GM12878 (cell line): Measurements from ENCODE around the gene TH. TPM values are rescaled to one million over a fixed set of nuclear protein-coding genes. Genes with fewer than 3 reads are reported as not detected.

Source experiments
- ATAC-seq: fragments of 200-7000 bp; cut with Tn5 transposase; 3 replicates; pipeline ENCODE4 v1.9.1; 2020; ENCODE audit warnings: mild to moderate bottlenecking, moderate library complexity
- BruUV-seq: library from RNA; stranded (reverse); fragments of 400-500 nt; replicated peaks from 2 replicates; lab custom pipeline; 2021; lab: Mats Ljungman, UMichigan
- CTCF ChIA-PET: fragments of 300-600 bp; sonication (Branson Sonifier 250); formaldehyde crosslinking; extraction: SDS; loops from one replicate; lab custom pipeline; 2021; ENCODE audit warnings: inconsistent platforms; lab: Yijun Ruan, JAX
- POLR2A ChIA-PET: fragments of 350-600 bp; formaldehyde crosslinking; extraction: SDS; loops from one replicate; lab custom pipeline; 2021; ENCODE audit warnings: inconsistent platforms; lab: Charles Lee
- RAD21 ChIA-PET: fragments of 300-600 bp; sonication (Branson Sonifier 250); formaldehyde crosslinking; loops from one replicate; lab custom pipeline; 2023; ENCODE audit warnings: antibody characterized with exemption; ENCODE audit not compliant: unreplicated experiment; lab: Charles Lee
- SMC1A ChIA-PET: fragments of 300-600 bp; sonication (Branson Sonifier 250); formaldehyde crosslinking; loops from one replicate; lab custom pipeline; 2023; ENCODE audit not compliant: unreplicated experiment, uncharacterized antibody; lab: Charles Lee
- DNase-seq: peaks from one replicate; pipeline ENCODE4 v3.0.0-alpha.2; 2011; ENCODE audit warnings: low read depth, low spot score
- FAIRE-seq: peaks from 3 replicates; lab custom pipeline; 2011; peaks lifted over from hg19 to GRCh38; lab: Jason Lieb, UNC
- H2AFZ ChIP-seq: 2 replicates; pipeline ENCODE4 v1.6.0; 2011; ENCODE audit warnings: low read depth, low read length, control low read depth; ENCODE audit not compliant: control insufficient read depth
- H3K27ac ChIP-seq: 2 replicates; pipeline ENCODE4 v1.5.1; 2011; ENCODE audit warnings: control low read depth; ENCODE audit not compliant: control insufficient read depth, insufficient read depth
- H3K27me3 ChIP-seq, 2 experiments: replicated peaks in 1 of 2; 2 replicates each; pipeline versions ENCODE4 v1.6.0 to v1.6.1; 2011; ENCODE audit warnings: low read length in 1 of 2; ENCODE audit not compliant: control insufficient read depth in 2 of 2, insufficient read depth in 2 of 2
- H3K36me3 ChIP-seq, 2 experiments: 2 replicates each; pipeline ENCODE4 v1.5.1; 2011; ENCODE audit warnings: low read length in 1 of 2; ENCODE audit not compliant: control insufficient read depth in 2 of 2, insufficient read depth in 2 of 2
- H3K4me1 ChIP-seq: 2 replicates; pipeline ENCODE4 v1.6.1; 2011; ENCODE audit warnings: mild to moderate bottlenecking, low read length, moderate library complexity, mixed read lengths; ENCODE audit not compliant: control insufficient read depth, insufficient read depth
- H3K4me2 ChIP-seq: 2 replicates; pipeline ENCODE4 v1.6.0; 2011; ENCODE audit warnings: control low read depth; ENCODE audit not compliant: control insufficient read depth, insufficient read depth
- H3K4me3 ChIP-seq: fragments of 200-600 bp; sonication (generic); 2 replicates; pipeline ENCODE4 v1.5.1; 2016
- H3K79me2 ChIP-seq: 2 replicates; pipeline ENCODE4 v1.6.0; 2011; ENCODE audit warnings: low read length; ENCODE audit not compliant: control insufficient read depth, insufficient read depth
- H3K9ac ChIP-seq: 2 replicates; pipeline ENCODE4 v1.8.0; 2011; ENCODE audit warnings: low read length, control low read depth, mixed read lengths; ENCODE audit not compliant: control insufficient read depth, insufficient read depth
- H3K9me3 ChIP-seq: replicated peaks from 3 replicates; pipeline ENCODE4 v1.5.1; 2011; ENCODE audit warnings: mild to moderate bottlenecking, low read length; ENCODE audit not compliant: control insufficient read depth, insufficient read depth
- H4K20me1 ChIP-seq: 2 replicates; pipeline ENCODE4 v1.6.0; 2011; ENCODE audit not compliant: control insufficient read depth, insufficient read depth
- GABPA ChIP-seq: IDR thresholded peaks from 2 replicates; pipeline ENCODE4 v1.6.1; 2014; ENCODE audit warnings: antibody characterized with exemption, low read depth, mild to moderate bottlenecking, inconsistent platforms
- IRF3 ChIP-seq: fragments of 450-650 bp; IDR thresholded peaks from 2 replicates; pipeline ENCODE4 v1.6.1; 2014; ENCODE audit warnings: mild to moderate bottlenecking
- SKIL ChIP-seq: fragments of 450-650 bp; IDR thresholded peaks from 2 replicates; pipeline ENCODE4 v1.6.1; 2017; ENCODE audit warnings: mild to moderate bottlenecking, low read depth, inconsistent platforms; ENCODE audit not compliant: poor library complexity, severe bottlenecking
- SREBF1 ChIP-seq: IDR thresholded peaks from 2 replicates; pipeline ENCODE4 v1.6.1; 2012; ENCODE audit warnings: mild to moderate bottlenecking, low read length
- WGBS: methylation state at CpG from one replicate; pipeline ENCODE4 v1.1.6; 2016; ENCODE audit warnings: low lambda C conversion rate; ENCODE audit not compliant: insufficient replicate concordance, insufficient coverage; ENCODE audit errors: missing lambda C conversion rate; 5-methylcytosine and 5-hydroxymethylcytosine counted together
- in situ Hi-C: fragments of 300-500 bp; cut with MboI; formaldehyde crosslinking; loops from 9 replicates; pipeline ENCODE4 v1.14.3; 2018; ENCODE audit warnings: mixed read lengths
- intact Hi-C: fragments of 100-400 bp; cut with micrococcal nuclease; formaldehyde crosslinking; loops from one replicate; pipeline ENCODE4 v1.14.2; 2022; ENCODE audit not compliant: unreplicated experiment
- polyA plus RNA-seq, 11 experiments: library from polyadenylated mRNA; depleted of rRNA in 4 of 11; unstranded in 6 of 11; stranded (reverse) in 5 of 11; fragments of >200 nt; fragmentation: Nextera tagmentation in 4 of 11; fragmentation: Illumina TruSeq in 1 of 11; extraction: Ambion mirVana in 4 of 11; extraction: Trizol in 1 of 11; gene quantifications; 1 replicate in 1 of 11; 2 replicates in 10 of 11; pipeline versions ENCODE4 v1.2.1 to v1.2.3, GENCODE V29; 2011 to 2016; ENCODE audit warnings: inconsistent platforms in 2 of 11, missing spikeins in 2 of 11, low read depth in 1 of 11
- total RNA-seq, 4 experiments: library from RNA; depleted of rRNA in 3 of 4; stranded (reverse); fragments of >200 nt in 3 of 4; fragmentation: Illumina TruSeq in 1 of 4; extraction: Trizol in 1 of 4; gene quantifications; 2 replicates each; pipeline versions ENCODE4 v1.2.1 to v1.2.3, GENCODE V29; 2013 to 2021

TH gene
- total and polyA plus RNA-seq, 10 of the 15 experiments (the other 5 are each of a cell fraction or from before 2014, with no cell fraction given): not detected

GRCh38 chr11:2200536-2200935, 28.9 kb upstream of the TH start:
- no peak for DNase-seq
- TF ChIP-seq IRF3 (no peak), GABPA (no peak), SREBF1 (no peak), SKIL (no peak)
- Histone ChIP-seq H3K4me1 (no peaks in the 10 kb centered on the region), H3K4me3 (no peak overlapping the region), H3K79me2 (no peaks in the 10 kb centered on the region), H4K20me1 (no peaks in the 10 kb centered on the region), H2AFZ (no peak overlapping the region), H3K27me3 (no peaks in the 10 kb centered on the region; a peak in 1 of 4 replicates), H3K9ac (no peak overlapping the region), H3K4me2 (no peak overlapping the region), H3K36me3 (no peaks in the 10 kb centered on the region), H3K9me3 (no peaks in the 10 kb centered on the region), H3K27ac (no peak overlapping the region)
- CTCF ChIA-PET: no interaction called here
- no peak for FAIRE-seq
- POLR2A ChIA-PET: no interaction called here
- BruUV-seq: no TSS peak
- WGBS: 8% methylated on average over 11 of the region's 11 CpGs
- in situ Hi-C loops: loop anchor here (5.0 kb wide), 1 partner anchor 217 kb away; no protein-coding TSS in a partner anchor
- no peak for ATAC-seq
- RAD21 ChIA-PET: no interaction called here
- intact Hi-C loops: no loop called here
- SMC1A ChIA-PET: no interaction called here
